CD4-positive, alpha-beta T cell treated with Interleukin-21 for 1 hour (primary cell): Measurements from ENCODE around the gene MED28.
"Not testable (repeated sequence)": the region's sequence is repeated elsewhere in the genome, so short reads cannot be mapped to it uniquely, and the experiment has no call there.

ENCODE experiments used
- DNase-seq: peaks from one replicate; pipeline ENCODE4 v3.0.0-alpha.2; 2020

The MED28 gene

GRCh38 chr4:17619416-17620105, 5.1 kb downstream of the MED28 start:
- DNase-seq, result no peak

GRCh38 chr4:17623451-17624001, 9.1 kb downstream of the MED28 start:
- DNase-seq, result no peak

- no peak for DNase-seq
These were observed 10.4 kb downstream of the MED28 start for GRCh38 chr4:17624821-17625220.

- no peak for DNase-seq
These were observed 15.8 kb downstream of the MED28 start for GRCh38 chr4:17630228-17630627.

GRCh38 chr4:17633600-17633999, 19.2 kb downstream of the MED28 start:
- no peak for DNase-seq

GRCh38 chr4:17635056-17635455, 20.6 kb downstream of the MED28 start:
- DNase-seq, result no peak

- DNase-seq, result no peak
These were observed 21.9 kb downstream of the MED28 start for GRCh38 chr4:17636341-17636695.

GRCh38 chr4:17636696-17637622, 22.5 kb downstream of the MED28 start:
- DNase-seq, result peak; percentile 73

GRCh38 chr4:17639136-17639535, 24.7 kb downstream of the MED28 start:
- no peak for DNase-seq

GRCh38 chr4:17642398-17642783, 27.9 kb downstream of the MED28 start:
- DNase-seq, result no peak

- no peak for DNase-seq
These were observed 32.3 kb downstream of the MED28 start for GRCh38 chr4:17646693-17647092.

- DNase-seq, result no peak
These were observed 32.9 kb downstream of the MED28 start for GRCh38 chr4:17647176-17647806.

- DNase-seq, result no peak
These were observed 33.5 kb downstream of the MED28 start for GRCh38 chr4:17647927-17648326.

- no peak for DNase-seq
These were observed 36.0 kb downstream of the MED28 start for GRCh38 chr4:17650406-17650805.

GRCh38 chr4:17654701-17655100, 40.3 kb downstream of the MED28 start:
- no peak for DNase-seq

GRCh38 chr4:17657090-17657489, 42.6 kb downstream of the MED28 start:
- DNase-seq, result no peak

- DNase-seq, result no peak
These were observed 43.4 kb downstream of the MED28 start for GRCh38 chr4:17657849-17658248.

GRCh38 chr4:17659196-17659595, 44.8 kb downstream of the MED28 start:
- DNase-seq, result not testable (repeated sequence)

GRCh38 chr4:17662694-17663093, 48.3 kb downstream of the MED28 start:
- DNase-seq, result no peak

GRCh38 chr4:17664755-17665154, 50.3 kb downstream of the MED28 start:
- DNase-seq, result no peak

- DNase-seq, result no peak
These were observed 50.9 kb downstream of the MED28 start for GRCh38 chr4:17665346-17665745.

GRCh38 chr4:17665852-17666251, 51.4 kb downstream of the MED28 start:
- DNase-seq, result no peak

- no peak for DNase-seq
These were observed 52.8 kb downstream of the MED28 start for GRCh38 chr4:17667253-17667652.
